GM23338 (cell line): ENCODE measurements around the gene HS1BP3.

Experiments
- CREB1 ChIP-seq: fragments of 250-450 bp; sonication (Bioruptor Pico); IDR thresholded peaks from 2 replicates; pipeline ENCODE4 v1.5.0; 2020; ENCODE audit warnings: low read depth, mild to moderate bottlenecking, moderate library complexity
- ETS1 ChIP-seq: IDR thresholded peaks from 2 replicates; pipeline ENCODE4 v1.6.1; 2016; ENCODE audit warnings: antibody characterized with exemption
- EZH2 ChIP-seq: fragments of 200-600 bp; sonication (generic); IDR thresholded peaks from one replicate; pipeline ENCODE4 v1.8.0; 2017; ENCODE audit warnings: antibody characterized with exemption, mild to moderate bottlenecking, low read depth; ENCODE audit not compliant: unreplicated experiment
- EZH2phosphoT487 ChIP-seq: fragments of 200-600 bp; sonication (generic); IDR thresholded peaks from one replicate; pipeline ENCODE4 v1.8.1; 2018; ENCODE audit warnings: antibody characterized with exemption; ENCODE audit not compliant: unreplicated experiment
- JUNB ChIP-seq: IDR thresholded peaks from one replicate; pipeline ENCODE4 v1.6.1; 2016; ENCODE audit warnings: antibody characterized with exemption; ENCODE audit not compliant: unreplicated experiment
- NANOG ChIP-seq: IDR thresholded peaks from 2 replicates; pipeline ENCODE4 v1.6.1; 2016; ENCODE audit warnings: antibody characterized with exemption, borderline replicate concordance
- POLR2AphosphoS5 ChIP-seq: IDR thresholded peaks from 2 replicates; pipeline ENCODE4 v1.6.1; 2016; ENCODE audit warnings: antibody characterized with exemption, low read depth
- REST ChIP-seq: IDR thresholded peaks from one replicate; pipeline ENCODE4 v1.6.1; 2018; ENCODE audit warnings: antibody characterized with exemption; ENCODE audit not compliant: unreplicated experiment
- ZNF114 ChIP-seq: fragments of 250-450 bp; sonication (Bioruptor Pico); IDR thresholded peaks from 2 replicates; pipeline ENCODE4 v1.5.0; 2020; ENCODE audit warnings: mild to moderate bottlenecking, moderate library complexity
- TF ChIP-seq, protein P1 (sequence below), 2 experiments: fragments of 200-600 bp in 1 of 2; sonication (generic) in 1 of 2; conservative IDR thresholded peaks; 2 replicates each; pipeline versions ENCODE4 v1.5.1 to v1.6.1; 2016 to 2017; ENCODE audit warnings: antibody characterized with exemption in 2 of 2, low read depth in 2 of 2, mild to moderate bottlenecking in 2 of 2, moderate library complexity in 1 of 2

- TF ChIP-seq, protein P1, sequence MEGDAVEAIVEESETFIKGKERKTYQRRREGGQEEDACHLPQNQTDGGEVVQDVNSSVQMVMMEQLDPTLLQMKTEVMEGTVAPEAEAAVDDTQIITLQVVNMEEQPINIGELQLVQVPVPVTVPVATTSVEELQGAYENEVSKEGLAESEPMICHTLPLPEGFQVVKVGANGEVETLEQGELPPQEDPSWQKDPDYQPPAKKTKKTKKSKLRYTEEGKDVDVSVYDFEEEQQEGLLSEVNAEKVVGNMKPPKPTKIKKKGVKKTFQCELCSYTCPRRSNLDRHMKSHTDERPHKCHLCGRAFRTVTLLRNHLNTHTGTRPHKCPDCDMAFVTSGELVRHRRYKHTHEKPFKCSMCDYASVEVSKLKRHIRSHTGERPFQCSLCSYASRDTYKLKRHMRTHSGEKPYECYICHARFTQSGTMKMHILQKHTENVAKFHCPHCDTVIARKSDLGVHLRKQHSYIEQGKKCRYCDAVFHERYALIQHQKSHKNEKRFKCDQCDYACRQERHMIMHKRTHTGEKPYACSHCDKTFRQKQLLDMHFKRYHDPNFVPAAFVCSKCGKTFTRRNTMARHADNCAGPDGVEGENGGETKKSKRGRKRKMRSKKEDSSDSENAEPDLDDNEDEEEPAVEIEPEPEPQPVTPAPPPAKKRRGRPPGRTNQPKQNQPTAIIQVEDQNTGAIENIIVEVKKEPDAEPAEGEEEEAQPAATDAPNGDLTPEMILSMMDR (conservative IDR thresholded peaks at IDR 0.05; ENCODE audit: low read depth in 2 of 2) = peak; percentile 33 to 46
- TF ChIP-seq POLR2AphosphoS5 (no peak), EZH2phosphoT487 (no peak), EZH2 (no peak), JUNB (no peak), NANOG (no peak), CREB1 (no peak), ETS1 (no peak), REST (no peak), ZNF114 (CRISPR knock-in tag) (no peak)
Observed at GRCh38 chr2:20592106-20593071, 58.5 kb downstream of the HS1BP3 start.
